Eye (tissue), 1 donor: Measurements from ENCODE around the gene TBCD.

Experiments used
- DNase-seq: peaks from one replicate; pipeline ENCODE4 v3.0.0-alpha.2; 2015

Gene TBCD

GRCh38 chr17:82751571-82752370, at the start of gene TBCD:
TSS of gene TBCD (plus strand) at chr17:82752065. CDS start at chr17:82752194, 129 bp downstream.
- peak; percentile 96 for DNase-seq

- no peak for DNase-seq
Observed at GRCh38 chr17:82702231-82702927, 49.5 kb upstream of the TBCD start.

GRCh38 chr17:82703036-82703745, 48.7 kb upstream of the TBCD start:
- DNase-seq, result no peak

GRCh38 chr17:82703935-82704865, 47.7 kb upstream of the TBCD start:
- no peak for DNase-seq

- no peak for DNase-seq
Observed at GRCh38 chr17:82704886-82705285, 47.0 kb upstream of the TBCD start.

GRCh38 chr17:82705756-82706155, 46.1 kb upstream of the TBCD start:
- no peak for DNase-seq

- DNase-seq, result no peak
Observed at GRCh38 chr17:82709024-82709675, 42.7 kb upstream of the TBCD start.

- DNase-seq, result no peak
Observed at GRCh38 chr17:82709676-82710498, 42.0 kb upstream of the TBCD start.

GRCh38 chr17:82710499-82711232, 41.2 kb upstream of the TBCD start:
- DNase-seq, result no peak

- no peak for DNase-seq
Observed at GRCh38 chr17:82713071-82713723, 38.7 kb upstream of the TBCD start.

GRCh38 chr17:82716203-82717010, 35.5 kb upstream of the TBCD start, which contains the start of gene FN3KRP:
TSS of gene FN3KRP (plus strand) at chr17:82716706. CDS start at chr17:82716756, 50 bp downstream.
- DNase-seq, result peak; percentile 95

GRCh38 chr17:82718986-82719685, 32.7 kb upstream of the TBCD start:
- no peak for DNase-seq

GRCh38 chr17:82720204-82720603, 31.7 kb upstream of the TBCD start:
- no peak for DNase-seq

GRCh38 chr17:82722341-82723013, 29.4 kb upstream of the TBCD start:
- DNase-seq, result no peak

GRCh38 chr17:82723169-82723807, 28.6 kb upstream of the TBCD start:
- no peak for DNase-seq

- no peak for DNase-seq
Observed at GRCh38 chr17:82726427-82726826, 25.4 kb upstream of the TBCD start.
